HG02885 (cell line): ENCODE results near the gene MAGT1.
"Not testable (repeated sequence)": the region's sequence is repeated elsewhere in the genome, so short reads cannot be mapped to it uniquely, and the experiment has no call there.

ENCODE experiments used
- ATAC-seq: cut with Tn5 transposase; IDR thresholded peaks from one replicate; pipeline ENCODE4 v1.9.1; 2021; ENCODE audit warnings: mild to moderate bottlenecking; ENCODE audit not compliant: unreplicated experiment, poor library complexity

MAGT1 gene

DNA sequence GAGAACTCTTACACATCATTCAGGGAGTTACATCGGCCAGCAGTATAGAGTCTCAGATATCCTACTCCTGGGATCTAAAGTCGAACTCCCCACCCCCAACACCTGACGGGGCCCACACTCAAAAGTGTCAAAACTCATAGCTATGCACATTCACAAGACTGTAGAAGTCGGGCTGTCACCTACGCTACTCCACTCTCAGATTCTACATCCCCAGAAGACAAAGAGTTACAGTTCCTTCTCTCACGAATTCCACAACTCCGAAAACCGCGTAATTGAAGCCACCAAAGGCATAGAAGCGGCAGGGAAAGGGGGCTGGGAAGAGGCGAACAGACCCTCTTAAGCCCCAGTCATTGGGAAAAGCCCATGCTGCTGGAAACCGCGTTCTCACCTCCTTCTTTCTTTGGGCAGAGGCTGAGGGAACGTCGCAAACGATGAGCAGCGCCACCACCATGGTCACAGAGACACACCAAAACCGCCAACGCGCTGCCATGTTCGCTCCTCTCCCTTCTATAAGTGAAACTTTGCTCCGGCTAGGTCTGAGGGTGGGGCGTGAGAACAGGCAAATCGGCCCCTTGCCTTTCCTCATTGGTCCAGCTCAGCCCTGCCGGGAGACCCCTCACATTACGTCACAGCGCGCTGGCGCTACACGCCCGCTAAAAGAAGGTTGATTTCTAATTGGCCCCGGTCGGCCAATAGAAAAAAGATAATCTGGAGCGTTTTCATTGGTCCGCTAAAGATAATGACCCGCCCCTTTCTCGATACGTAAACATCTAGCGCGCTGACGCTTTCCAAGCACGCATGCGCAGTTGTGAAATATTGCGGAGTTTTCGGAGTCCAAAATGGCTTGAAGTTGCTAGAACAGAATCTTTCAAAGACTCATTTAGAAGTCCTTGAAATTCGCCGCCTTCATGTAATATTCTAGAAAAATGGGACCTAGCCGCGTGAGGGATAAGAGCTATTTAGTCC is at the start of gene MAGT1:
Gene MAGT1 (minus strand): TSS at position 515 of the 966 bp plus-strand sequence. CDS start 25 bp downstream, at position 490.
- ATAC-seq = peak; percentile 90

DNA sequence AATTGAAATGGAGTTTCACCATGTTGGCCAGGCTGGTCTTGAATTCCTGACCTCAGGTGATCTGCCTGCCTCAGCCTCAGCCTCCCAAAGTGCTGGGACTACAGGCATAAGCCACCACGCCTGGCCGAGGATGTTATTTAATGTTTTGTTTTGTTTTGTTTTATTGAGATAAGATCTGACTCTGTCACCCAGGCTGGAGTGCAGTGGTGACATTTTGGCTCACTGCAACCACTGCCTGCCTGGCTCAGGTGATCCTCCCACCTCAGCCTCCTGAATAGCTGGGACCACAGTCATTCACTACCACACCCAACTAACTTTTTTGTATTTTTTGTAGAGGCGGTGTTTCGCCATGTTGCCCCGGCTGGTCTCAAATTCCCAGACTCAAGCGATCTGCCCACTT is 49.8 kb upstream of the MAGT1 start:
- not testable (repeated sequence) for ATAC-seq

DNA sequence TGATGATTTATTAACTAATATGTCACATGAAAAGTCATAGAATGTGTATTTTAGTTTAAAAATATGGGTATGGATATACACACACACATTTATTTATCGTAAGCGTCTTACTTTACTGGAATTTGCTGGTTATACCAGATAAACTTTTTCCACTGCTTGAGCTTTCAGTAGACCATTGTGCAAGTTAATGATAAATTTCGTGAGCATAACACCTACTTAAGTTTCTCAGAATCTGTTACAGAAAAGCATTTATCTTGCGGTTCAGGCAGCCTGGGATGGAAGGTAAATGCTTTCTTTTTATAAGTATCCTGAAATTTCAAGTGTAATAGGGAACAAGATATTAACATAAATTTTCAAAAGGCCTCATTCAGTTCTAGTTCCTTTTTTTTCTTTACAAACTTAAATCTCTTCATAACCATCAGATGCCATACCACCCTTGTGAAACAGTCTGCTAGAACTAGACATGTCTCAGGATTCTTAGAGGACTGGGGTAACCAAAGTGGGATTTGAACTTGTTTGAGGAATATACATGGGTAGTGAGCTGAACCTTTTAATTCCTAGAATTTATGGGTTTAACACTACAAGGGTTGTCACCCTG is 42.9 kb upstream of the MAGT1 start:
- ATAC-seq = no peak

- no peak for ATAC-seq
Measured at GRCh38 chrX:77937291-77937690, 42.1 kb upstream of the MAGT1 start.

DNA sequence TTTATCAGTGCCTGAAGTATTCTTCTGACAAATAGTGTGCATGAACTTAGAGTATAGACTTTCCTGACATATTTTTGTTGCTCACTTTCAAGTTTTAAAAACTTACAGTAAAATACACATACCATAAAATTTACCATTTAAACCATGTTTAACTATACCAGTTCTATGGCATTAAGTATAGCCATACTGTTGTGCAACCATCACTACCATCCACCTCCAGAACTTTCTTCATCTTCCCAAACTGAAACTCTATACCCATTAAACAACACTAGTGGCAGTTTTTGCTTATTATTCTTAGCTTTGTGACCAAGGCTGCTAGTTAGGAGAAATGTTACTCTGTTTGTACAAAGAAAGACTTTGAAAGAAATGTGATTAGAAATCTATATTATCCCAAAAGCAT is 41.1 kb upstream of the MAGT1 start:
- ATAC-seq = no peak

DNA sequence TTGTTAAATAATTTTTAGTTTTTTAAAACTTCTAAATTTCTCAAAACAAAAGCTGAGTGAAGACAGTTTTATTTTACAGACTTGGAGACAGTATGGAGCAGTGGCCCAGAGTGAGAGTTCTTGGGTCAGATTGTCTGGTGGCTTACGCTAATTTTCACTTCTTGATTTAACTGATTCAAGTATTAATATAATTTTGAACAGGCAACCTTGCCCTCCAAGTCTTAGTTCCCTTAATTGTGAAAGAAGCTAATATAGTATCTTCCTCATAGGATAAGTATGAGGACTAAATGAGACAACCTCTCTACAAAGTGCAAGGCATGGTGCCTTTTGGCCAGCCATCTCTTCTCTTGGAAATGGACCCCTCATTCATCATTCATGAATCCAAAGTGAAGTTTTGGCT is 40.7 kb upstream of the MAGT1 start:
- ATAC-seq = no peak

- ATAC-seq = no peak
Measured at GRCh38 chrX:77930581-77930980, 35.3 kb upstream of the MAGT1 start.

DNA sequence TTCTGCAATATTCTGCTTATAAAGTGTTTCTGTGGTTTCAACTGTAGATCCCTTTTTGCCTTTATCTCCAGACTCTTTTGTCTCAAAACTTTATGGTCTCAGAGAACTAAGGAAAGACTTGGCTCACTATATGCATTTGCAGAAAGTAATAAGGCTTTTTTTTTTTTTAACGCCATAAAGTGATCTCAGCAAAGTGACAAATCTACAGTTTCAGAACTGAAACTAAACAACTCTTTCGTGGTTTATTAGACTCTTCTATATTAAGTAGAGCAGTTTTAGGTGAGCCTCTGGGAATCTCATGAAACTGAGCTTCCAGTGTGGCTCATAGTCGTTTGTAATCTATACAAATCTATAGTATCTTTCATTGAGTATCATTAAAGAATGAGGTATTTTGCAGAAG is 30.5 kb upstream of the MAGT1 start:
- no peak for ATAC-seq

GRCh38 chrX:77924320-77924859 is 29.2 kb upstream of the MAGT1 start:
- no peak for ATAC-seq

GRCh38 chrX:77922787-77923186 is 27.6 kb upstream of the MAGT1 start:
- no peak for ATAC-seq

- ATAC-seq = not testable (repeated sequence)
Measured at GRCh38 chrX:77919370-77919769, 24.1 kb upstream of the MAGT1 start.

DNA sequence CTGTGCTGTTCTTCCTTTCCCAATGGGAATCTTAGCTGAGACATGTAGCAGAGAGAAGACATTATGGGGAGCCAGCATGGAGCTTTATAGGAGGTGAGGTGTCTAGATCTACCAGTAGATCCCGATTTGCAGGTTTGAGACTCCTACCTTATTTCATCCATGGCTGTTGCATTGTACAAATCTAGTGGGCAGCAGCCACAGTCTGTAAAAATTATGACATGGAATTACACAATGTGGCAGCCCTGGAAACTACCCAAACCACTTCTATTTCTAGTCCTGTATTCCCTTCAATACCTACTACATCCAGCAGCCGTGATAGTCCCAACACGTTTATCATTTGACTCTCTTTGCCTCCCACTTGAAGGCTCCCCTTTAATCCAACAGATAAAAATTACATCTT is 23.3 kb upstream of the MAGT1 start:
- ATAC-seq = no peak

DNA sequence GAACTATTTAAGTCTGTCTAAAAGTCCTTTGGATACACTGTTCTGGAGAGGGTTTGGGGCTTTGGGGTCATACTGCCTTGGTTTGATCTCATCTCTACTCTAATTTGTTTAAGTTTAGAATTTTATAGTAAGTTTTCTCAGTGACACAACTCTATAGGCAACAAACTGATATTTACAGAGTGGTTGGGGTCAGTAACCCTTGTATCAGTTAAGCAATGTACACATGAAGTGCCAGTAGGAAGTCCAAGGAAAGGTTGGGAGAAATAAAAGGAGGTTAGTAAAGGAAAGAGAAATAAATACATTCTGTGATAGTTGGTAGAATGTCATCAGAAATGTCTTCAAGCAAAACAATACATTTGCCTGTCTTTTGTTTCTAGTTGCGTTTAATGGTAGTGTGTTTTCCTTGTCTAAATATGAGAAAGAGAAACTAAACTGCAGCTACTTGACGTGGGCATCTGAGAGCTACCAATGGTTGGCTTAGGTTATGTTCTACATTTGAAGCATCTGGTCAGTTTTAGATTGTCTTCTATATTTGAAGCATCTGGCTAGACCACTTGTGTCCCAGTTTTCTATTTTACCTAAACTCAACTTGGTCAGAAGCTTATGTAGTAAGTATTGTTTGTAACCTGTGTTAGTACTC is 22.2 kb upstream of the MAGT1 start:
- peak; percentile 65 for ATAC-seq

- ATAC-seq = peak; percentile 95
Measured at GRCh38 chrX:77910108-77910840, 15.0 kb upstream of the MAGT1 start, which contains the start of gene ATP7A. Gene ATP7A, plus strand, starts transcription at chrX:77910693. Its CDS starts 60,949 bp downstream, at chrX:77971642.

- ATAC-seq = no peak
Measured at GRCh38 chrX:77901506-77901905, 6.3 kb upstream of the MAGT1 start.

- ATAC-seq = no peak
Measured at GRCh38 chrX:77900688-77901087, 5.5 kb upstream of the MAGT1 start.

- peak; percentile 61 for ATAC-seq
Measured at GRCh38 chrX:77899081-77899828, 4.0 kb upstream of the MAGT1 start, which contains the start of gene COX7B. Gene COX7B, plus strand, starts transcription at chrX:77899468. Its CDS starts 86 bp downstream, at chrX:77899554.

DNA sequence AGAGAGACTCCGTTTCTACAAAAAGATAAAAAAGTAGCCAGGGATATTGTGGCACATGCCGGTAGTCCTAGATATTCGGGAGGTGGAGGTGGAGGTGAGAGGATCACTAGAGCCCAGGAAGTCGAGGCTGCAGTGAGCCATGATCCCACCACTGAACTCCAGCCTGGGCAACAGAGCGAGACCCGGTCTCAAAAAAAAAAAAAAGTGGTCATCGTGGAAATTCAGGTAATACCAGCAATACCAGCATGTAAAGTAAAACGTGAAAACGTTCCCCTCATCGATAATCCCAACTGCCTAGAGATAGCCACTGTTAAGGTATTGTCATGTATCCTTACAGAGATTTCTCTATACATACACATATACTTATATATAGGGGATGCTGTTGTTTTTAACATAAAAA is 1.5 kb downstream of the MAGT1 start:
- no peak for ATAC-seq

DNA sequence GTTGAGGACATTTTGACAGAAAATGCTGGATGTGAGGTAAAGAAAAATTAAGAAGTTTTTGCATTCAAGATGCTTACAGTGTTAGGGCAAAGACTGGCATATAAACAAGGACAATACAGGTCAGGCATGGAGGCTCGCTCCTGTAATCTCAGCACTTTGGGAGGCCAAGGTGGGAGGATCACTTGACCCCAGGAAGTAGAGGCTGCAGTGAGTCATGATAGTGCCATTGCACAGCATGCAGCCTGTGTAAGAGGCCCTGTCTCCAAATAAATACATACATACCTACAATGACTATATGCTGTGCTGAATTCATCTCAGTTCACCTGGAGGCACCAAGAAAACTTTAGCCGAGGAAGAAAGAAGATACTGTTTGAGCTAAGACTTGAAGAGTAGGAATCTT is 2.3 kb downstream of the MAGT1 start:
- no peak for ATAC-seq
